ENCODE data around the gene RNF113A.

DNA sequence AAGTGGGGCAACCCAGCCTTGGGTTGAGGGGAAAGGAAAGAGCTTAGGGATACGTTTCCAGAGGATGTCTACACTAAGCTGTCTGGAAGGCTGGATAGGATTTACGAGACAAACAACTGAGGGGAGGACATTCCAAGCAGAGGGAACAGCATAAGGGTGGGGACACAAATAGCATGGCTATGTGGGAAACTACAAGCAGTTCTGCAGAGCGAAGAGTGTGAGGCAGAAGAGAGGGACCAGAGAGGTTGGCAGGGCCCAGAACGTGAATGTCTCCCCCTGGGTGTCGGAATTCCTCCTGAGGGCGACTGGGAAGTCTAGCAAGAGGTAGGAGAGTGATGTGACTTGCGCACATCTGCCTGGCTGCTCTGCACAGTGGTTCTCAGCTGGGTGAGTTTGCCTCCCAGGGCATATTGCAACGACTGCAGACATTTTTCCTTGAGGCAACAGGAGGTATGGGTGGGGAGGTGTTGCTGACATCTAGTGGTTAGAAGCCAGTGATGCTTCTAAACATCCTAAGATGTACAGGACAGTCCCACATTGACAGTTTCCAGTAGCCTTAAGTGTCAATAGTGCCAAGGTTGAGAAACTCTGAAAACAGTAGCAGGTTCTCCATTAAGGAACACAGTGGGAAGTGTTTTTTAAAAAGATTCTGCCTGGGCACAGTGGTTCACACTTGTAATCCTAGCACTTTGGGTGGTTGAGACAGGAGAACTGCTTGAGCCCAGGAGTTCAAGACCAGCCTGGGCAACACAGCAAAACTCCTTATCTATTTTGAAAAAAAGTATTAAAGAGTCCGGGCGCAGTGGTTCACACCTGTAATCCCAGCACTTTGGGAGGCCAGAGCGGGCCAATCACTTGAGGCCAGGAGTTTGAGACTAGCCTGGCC, 9.3 kb upstream of the RNF113A start:
- TF ChIP-seq, protein P1, sequence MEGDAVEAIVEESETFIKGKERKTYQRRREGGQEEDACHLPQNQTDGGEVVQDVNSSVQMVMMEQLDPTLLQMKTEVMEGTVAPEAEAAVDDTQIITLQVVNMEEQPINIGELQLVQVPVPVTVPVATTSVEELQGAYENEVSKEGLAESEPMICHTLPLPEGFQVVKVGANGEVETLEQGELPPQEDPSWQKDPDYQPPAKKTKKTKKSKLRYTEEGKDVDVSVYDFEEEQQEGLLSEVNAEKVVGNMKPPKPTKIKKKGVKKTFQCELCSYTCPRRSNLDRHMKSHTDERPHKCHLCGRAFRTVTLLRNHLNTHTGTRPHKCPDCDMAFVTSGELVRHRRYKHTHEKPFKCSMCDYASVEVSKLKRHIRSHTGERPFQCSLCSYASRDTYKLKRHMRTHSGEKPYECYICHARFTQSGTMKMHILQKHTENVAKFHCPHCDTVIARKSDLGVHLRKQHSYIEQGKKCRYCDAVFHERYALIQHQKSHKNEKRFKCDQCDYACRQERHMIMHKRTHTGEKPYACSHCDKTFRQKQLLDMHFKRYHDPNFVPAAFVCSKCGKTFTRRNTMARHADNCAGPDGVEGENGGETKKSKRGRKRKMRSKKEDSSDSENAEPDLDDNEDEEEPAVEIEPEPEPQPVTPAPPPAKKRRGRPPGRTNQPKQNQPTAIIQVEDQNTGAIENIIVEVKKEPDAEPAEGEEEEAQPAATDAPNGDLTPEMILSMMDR (IDR thresholded peaks at IDR 0.05; ENCODE audit: low read depth, low read length, poor library complexity, severe bottlenecking) = peak; percentile 60
- TF ChIP-seq EZH2phosphoT487 (IDR thresholded peaks at IDR 0.05; ENCODE audit: borderline replicate concordance, low read length) = no peak
